ENCODE measurements around the gene PTPRG. TPM values are rescaled to one million over a fixed set of nuclear protein-coding genes. Genes with fewer than 3 reads are reported as not detected.
A peak's percentile ranks its signal among the peaks of the same experiment; 100 is the strongest.

Gene PTPRG
- total RNA-seq, 1 donor: 41.0 TPM

GRCh38 chr3:61582846-61583245, 21.5 kb downstream of the PTPRG start:
- TF ChIP-seq, protein P1, sequence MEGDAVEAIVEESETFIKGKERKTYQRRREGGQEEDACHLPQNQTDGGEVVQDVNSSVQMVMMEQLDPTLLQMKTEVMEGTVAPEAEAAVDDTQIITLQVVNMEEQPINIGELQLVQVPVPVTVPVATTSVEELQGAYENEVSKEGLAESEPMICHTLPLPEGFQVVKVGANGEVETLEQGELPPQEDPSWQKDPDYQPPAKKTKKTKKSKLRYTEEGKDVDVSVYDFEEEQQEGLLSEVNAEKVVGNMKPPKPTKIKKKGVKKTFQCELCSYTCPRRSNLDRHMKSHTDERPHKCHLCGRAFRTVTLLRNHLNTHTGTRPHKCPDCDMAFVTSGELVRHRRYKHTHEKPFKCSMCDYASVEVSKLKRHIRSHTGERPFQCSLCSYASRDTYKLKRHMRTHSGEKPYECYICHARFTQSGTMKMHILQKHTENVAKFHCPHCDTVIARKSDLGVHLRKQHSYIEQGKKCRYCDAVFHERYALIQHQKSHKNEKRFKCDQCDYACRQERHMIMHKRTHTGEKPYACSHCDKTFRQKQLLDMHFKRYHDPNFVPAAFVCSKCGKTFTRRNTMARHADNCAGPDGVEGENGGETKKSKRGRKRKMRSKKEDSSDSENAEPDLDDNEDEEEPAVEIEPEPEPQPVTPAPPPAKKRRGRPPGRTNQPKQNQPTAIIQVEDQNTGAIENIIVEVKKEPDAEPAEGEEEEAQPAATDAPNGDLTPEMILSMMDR (IDR thresholded peaks at IDR 0.05; ENCODE audit: insufficient read depth, low read depth, low read length): no peak
- H3K4me3 ChIP-seq (ENCODE audit: low read depth, low read length): no peak overlapping the region
- no peak for DNase-seq (ENCODE audit: low read depth)

DNA sequence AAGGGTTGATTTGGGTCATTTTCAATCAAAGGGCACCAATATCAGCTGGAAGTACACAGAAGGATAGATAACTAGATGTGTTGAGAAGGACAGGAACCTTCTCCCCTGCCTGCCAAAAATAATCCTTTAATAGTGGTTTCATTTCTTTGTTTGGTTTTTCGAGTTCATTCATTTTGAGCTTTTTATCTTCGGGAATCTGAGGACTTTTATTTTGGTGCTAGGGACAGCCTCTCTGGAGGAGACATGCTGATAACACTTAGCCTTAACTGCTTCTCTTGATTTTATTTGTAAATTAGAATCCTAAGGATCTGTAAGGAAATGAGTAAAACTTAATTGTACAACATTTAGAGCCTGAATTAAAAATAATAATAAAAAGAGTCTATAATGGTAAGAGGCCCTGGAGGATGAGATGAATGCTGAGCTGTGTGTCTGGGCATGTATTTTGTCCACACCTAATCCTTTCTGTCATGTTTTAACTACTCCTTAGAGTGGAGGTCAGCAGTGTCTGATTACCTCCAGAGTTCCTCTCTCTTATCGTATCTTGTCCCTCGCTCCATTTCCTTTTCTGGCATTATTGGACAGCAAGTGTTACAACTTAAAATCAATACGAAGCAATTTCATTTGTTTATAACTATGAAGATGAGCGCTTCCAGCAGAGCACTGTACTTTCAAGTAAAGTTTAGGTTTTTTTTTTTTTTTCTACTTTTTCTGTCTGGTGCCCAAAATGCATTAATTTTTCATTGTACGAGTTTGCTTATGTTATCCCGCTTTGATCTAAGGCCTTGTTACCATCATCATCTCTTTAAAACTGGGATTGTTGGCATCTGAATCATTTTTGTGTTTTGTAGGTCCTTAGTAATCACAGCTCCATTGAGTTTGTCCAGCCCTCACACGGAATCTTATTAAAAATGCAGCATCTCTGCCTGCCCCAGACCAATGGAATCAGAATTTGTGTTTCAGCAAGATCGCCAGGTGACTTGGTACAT, 22.8 kb downstream of the PTPRG start:
- DNase-seq (ENCODE audit: low read depth): no peak
- no peak overlapping the region for H3K4me3 ChIP-seq (ENCODE audit: low read depth, low read length)
- TF ChIP-seq, protein P1 (IDR thresholded peaks at IDR 0.05; ENCODE audit: insufficient read depth, low read depth, low read length): no peak

GRCh38 chr3:61589856-61590255, 28.5 kb downstream of the PTPRG start:
- TF ChIP-seq, protein P1 (IDR thresholded peaks at IDR 0.05; ENCODE audit: insufficient read depth, low read depth, low read length): no peak
- DNase-seq (ENCODE audit: low read depth): peak; percentile 23
- no peak overlapping the region for H3K4me3 ChIP-seq (ENCODE audit: low read depth, low read length)

DNA sequence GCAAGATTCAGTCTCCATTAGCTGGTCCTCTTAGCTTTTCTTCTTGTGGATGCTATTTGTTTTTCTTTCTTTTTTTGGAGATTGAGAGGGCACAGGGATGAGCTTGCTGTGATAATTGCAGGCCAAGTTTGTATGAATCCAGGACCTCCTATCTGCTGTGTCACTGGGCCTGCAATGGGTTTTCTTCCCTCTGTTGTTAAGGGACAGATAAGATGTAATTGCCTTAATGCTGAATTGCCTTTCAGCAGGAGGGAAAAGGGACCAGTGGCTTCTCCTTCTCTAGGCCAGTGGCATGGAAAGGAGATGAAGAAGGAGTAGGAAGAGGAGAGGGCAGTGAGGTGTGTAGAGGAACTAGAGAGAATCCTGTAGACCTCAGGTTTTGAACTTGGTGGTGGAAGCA, 29.9 kb downstream of the PTPRG start:
- DNase-seq (ENCODE audit: low read depth): no peak
- TF ChIP-seq, protein P1 (IDR thresholded peaks at IDR 0.05; ENCODE audit: insufficient read depth, low read depth, low read length): no peak
- H3K4me3 ChIP-seq (ENCODE audit: low read depth, low read length): no peak overlapping the region

- DNase-seq (ENCODE audit: low read depth): no peak
- TF ChIP-seq, protein P1 (IDR thresholded peaks at IDR 0.05; ENCODE audit: insufficient read depth, low read depth, low read length): no peak
- H3K4me3 ChIP-seq (ENCODE audit: low read depth, low read length): no peak overlapping the region
Measured at GRCh38 chr3:61593446-61594029, 32.2 kb downstream of the PTPRG start.

GRCh38 chr3:61594144-61594963, 33.0 kb downstream of the PTPRG start:
- no peak overlapping the region for H3K4me3 ChIP-seq (ENCODE audit: low read depth, low read length)
- no peak for DNase-seq (ENCODE audit: low read depth)

More at GRCh38 chr3:61594144-61594963, 33.0 kb downstream of the PTPRG start:
- TF ChIP-seq, protein P1 (IDR thresholded peaks at IDR 0.05; ENCODE audit: insufficient read depth, low read depth, low read length): no peak
